GM12873 (cell line): ENCODE measurements around the gene ICE2.

Source experiments
- CTCF ChIP-seq: IDR thresholded peaks from 2 replicates; pipeline ENCODE4 v1.5.1; 2012; ENCODE audit warnings: low read depth, mild to moderate bottlenecking, moderate library complexity, low read length, control low read depth; ENCODE audit not compliant: insufficient read depth; ENCODE audit errors: missing control alignments

Gene ICE2

GRCh38 chr15:60520013-60520824 is 41.3 kb upstream of the ICE2 start:
- no peak for TF ChIP-seq CTCF

- no peak for TF ChIP-seq CTCF
These were observed 40.3 kb upstream of the ICE2 start for GRCh38 chr15:60519218-60519617.

- TF ChIP-seq CTCF: no peak
These were observed 39.6 kb upstream of the ICE2 start for GRCh38 chr15:60518511-60518910.

GRCh38 chr15:60514261-60514881 is 35.4 kb upstream of the ICE2 start:
- TF ChIP-seq CTCF: no peak

- no peak for TF ChIP-seq CTCF
These were observed 34.7 kb upstream of the ICE2 start for GRCh38 chr15:60513676-60514075.

- TF ChIP-seq CTCF: no peak
These were observed 34.0 kb upstream of the ICE2 start for GRCh38 chr15:60512937-60513336.

- no peak for TF ChIP-seq CTCF
These were observed 32.5 kb upstream of the ICE2 start for GRCh38 chr15:60511351-60512031.
